SK-N-MC (cell line): ENCODE data around the gene SWI5.

Experiments used
- DNase-seq: peaks from one replicate; pipeline ENCODE4 v3.0.0-alpha.2; 2011; ENCODE audit warnings: low read depth, low spot score
- H3K27ac ChIP-seq: fragments of 200-600 bp; sonication (generic); 2 replicates; pipeline ENCODE4 v1.5.1; 2016; ENCODE audit warnings: mixed run types
- H3K36me3 ChIP-seq: fragments of 200-600 bp; sonication (generic); 2 replicates; pipeline ENCODE4 v1.6.1; 2017; ENCODE audit warnings: antibody characterized with exemption, low read length, mixed read lengths; ENCODE audit not compliant: insufficient read depth
- H3K4me3 ChIP-seq: fragments of 200-600 bp; sonication (generic); 2 replicates; pipeline ENCODE4 v1.5.1; 2016
- H3K9ac ChIP-seq: fragments of 200-600 bp; sonication (generic); 2 replicates; pipeline ENCODE4 v1.8.0; 2017; ENCODE audit warnings: mixed run types, mixed read lengths; ENCODE audit not compliant: insufficient read length
- H3K9me3 ChIP-seq: fragments of 200-600 bp; sonication (generic); 2 replicates; pipeline ENCODE4 v1.6.1; 2017; ENCODE audit warnings: low read depth, mild to moderate bottlenecking, antibody characterized with exemption, low read length, moderate library complexity, mixed read lengths
- EZH2 ChIP-seq: fragments of 200-600 bp; sonication (generic); IDR thresholded peaks from one replicate; pipeline ENCODE4 v1.6.1; 2017; ENCODE audit warnings: antibody characterized with exemption
- FOXP2 ChIP-seq: optimal IDR thresholded peaks from 2 replicates; pipeline ENCODE3; 2011; ENCODE audit warnings: mild to moderate bottlenecking, moderate library complexity; ENCODE audit not compliant: insufficient read depth; ENCODE audit errors: extremely low read length, control extremely low read depth
- POLR2AphosphoS5 ChIP-seq: IDR thresholded peaks from 2 replicates; pipeline ENCODE4 v1.6.1; 2012; ENCODE audit warnings: mild to moderate bottlenecking, low read depth, low read length, borderline replicate concordance

The SWI5 gene

GRCh38 chr9:128249908-128250838 is 25.9 kb upstream of the SWI5 start:
- DNase-seq = peak; percentile 14
- Histone ChIP-seq H3K4me3 (no peak overlapping the region), H3K36me3 (no peaks in the 10 kb centered on the region), H3K9me3 (no peaks in the 10 kb centered on the region), H3K27ac (no peak overlapping the region; the same call in 1 of the 2 replicates), H3K9ac (no peak overlapping the region)
- TF ChIP-seq EZH2 (no peak), FOXP2 (no peak), POLR2AphosphoS5 (no peak)

GRCh38 chr9:128250839-128251731 is 25.0 kb upstream of the SWI5 start:
- Histone ChIP-seq H3K4me3 (no peak overlapping the region), H3K9me3 (no peaks in the 10 kb centered on the region), H3K27ac (no peak overlapping the region), H3K9ac (no peak overlapping the region), H3K36me3 (no peaks in the 10 kb centered on the region)
- DNase-seq = no peak
- TF ChIP-seq POLR2AphosphoS5 (no peak), FOXP2 (no peak), EZH2 (no peak)

GRCh38 chr9:128251732-128252100 is 24.4 kb upstream of the SWI5 start:
- no peak overlapping the region for H3K9ac ChIP-seq
- H3K9me3 ChIP-seq = no peaks in the 10 kb centered on the region
- no peak overlapping the region for H3K27ac ChIP-seq
- DNase-seq = no peak
- 0 out of 2 replicates have a peak, but pooled peaks cover under 1% of the 10 kb centered on the region for H3K36me3 ChIP-seq
- H3K4me3 ChIP-seq = no peak overlapping the region
- TF ChIP-seq FOXP2 = no peak
- TF ChIP-seq EZH2 = no peak
- no peak for TF ChIP-seq POLR2AphosphoS5

- TF ChIP-seq FOXP2 (no peak), EZH2 (no peak), POLR2AphosphoS5 (no peak)
- Histone ChIP-seq H3K9me3 (no peaks in the 10 kb centered on the region), H3K4me3 (no peak overlapping the region), H3K36me3 (peaks cover 4% of the 10 kb centered on the region; the same call in 1 of the 2 replicates), H3K27ac (no peak overlapping the region), H3K9ac (no peak overlapping the region)
- DNase-seq = no peak
Observed at GRCh38 chr9:128252317-128253139, 23.5 kb upstream of the SWI5 start.

GRCh38 chr9:128253140-128253990 is 22.7 kb upstream of the SWI5 start:
- no peak overlapping the region for H3K27ac ChIP-seq
- no peak for TF ChIP-seq EZH2
- TF ChIP-seq FOXP2 = no peak
- no peak for TF ChIP-seq POLR2AphosphoS5

GRCh38 chr9:128253991-128254346 is 22.1 kb upstream of the SWI5 start:
- Histone ChIP-seq H3K27ac (no peak overlapping the region), H3K9me3 (no peaks in the 10 kb centered on the region), H3K4me3 (no peak overlapping the region), H3K9ac (no peak overlapping the region), H3K36me3 (peaks cover 16% of the 10 kb centered on the region; the same call in 1 of the 2 replicates)
- TF ChIP-seq FOXP2 (no peak), EZH2 (no peak), POLR2AphosphoS5 (no peak)
- DNase-seq = no peak

More at GRCh38 chr9:128253140-128253990, 22.7 kb upstream of the SWI5 start:
- DNase-seq = no peak
- Histone ChIP-seq H3K36me3 (peaks cover 11% of the 10 kb centered on the region; the same call in 1 of the 2 replicates), H3K9ac (no peak overlapping the region), H3K9me3 (no peaks in the 10 kb centered on the region), H3K4me3 (no peak overlapping the region)

- peaks cover 18% of the 10 kb centered on the region; the same call in 1 of the 2 replicates for H3K36me3 ChIP-seq
- H3K9me3 ChIP-seq = no peaks in the 10 kb centered on the region
- no peak overlapping the region for H3K27ac ChIP-seq
- DNase-seq = no peak
- no peak overlapping the region for H3K4me3 ChIP-seq
- TF ChIP-seq POLR2AphosphoS5 (no peak), FOXP2 (no peak), EZH2 (no peak)
- H3K9ac ChIP-seq = no peak overlapping the region
Observed at GRCh38 chr9:128254362-128254761, 21.7 kb upstream of the SWI5 start.
